Adrenal gland (tissue), 12 donors: ENCODE data around the gene LACTBL1. TPM values are rescaled to one million over a fixed set of nuclear protein-coding genes. Genes with fewer than 3 reads are reported as not detected.

Source experiments
- DNase-seq, 7 donors: peaks; one replicate each; pipeline ENCODE4 v3.0.0-alpha.2; 2019 to 2020
- H3K27ac ChIP-seq, 5 donors: fragments of 200-600 bp; sonication (generic) in 4 of 5; 1 replicate in 3 of 5; 2 replicates in 2 of 5; pipeline versions ENCODE4 v1.5.1 to v1.8.0; 2016 to 2020; ENCODE audit warnings: mild to moderate bottlenecking in 1 of 5
- H3K27me3 ChIP-seq: fragments of 200-600 bp; 2 replicates; pipeline ENCODE4 v1.8.0; 2021
- H3K36me3 ChIP-seq, 2 donors: fragments of 200-600 bp; replicated peaks in 1 of 2; 1 replicate in 1 of 2; 2 replicates in 1 of 2; pipeline versions ENCODE4 v1.5.1 to v1.8.0; 2018 to 2022
- H3K4me1 ChIP-seq, 2 donors: fragments of 200-600 bp; replicated peaks in 1 of 2; 1 replicate in 1 of 2; 2 replicates in 1 of 2; pipeline versions ENCODE4 v1.5.1 to v1.8.0; 2018 to 2021
- H3K4me3 ChIP-seq, 4 donors: fragments of 200-600 bp; sonication (generic) in 3 of 4; one replicate each; pipeline ENCODE4 v1.5.1; 2016 to 2018
- H3K9me3 ChIP-seq, 3 donors: fragments of 200-600 bp; sonication (generic) in 1 of 3; replicated peaks in 1 of 3; 1 replicate in 2 of 3; 2 replicates in 1 of 3; pipeline versions ENCODE4 v1.5.1 to v1.8.0; 2016 to 2021
- POLR2A ChIP-seq, 2 donors: fragments of 450-650 bp; IDR thresholded peaks; one replicate each; pipeline ENCODE4 v1.6.1; 2017; ENCODE audit warnings: antibody characterized with exemption in 2 of 2, mild to moderate bottlenecking in 2 of 2, moderate library complexity in 1 of 2
- WGBS, 4 donors: extraction: QIAGEN DNeasy Blood & Tissue Kit in 2 of 4; methylation state at CpG; one replicate each; pipeline versions ENCODE4 v1.1.5 to v1.1.7; 2013 to 2017; 5-methylcytosine and 5-hydroxymethylcytosine counted together
- intact Hi-C, 2 donors: fragments of 100-400 bp; cut with DNase I; formaldehyde crosslinking; loops; one replicate each; pipeline versions ENCODE4 v1.14.1 to v1.15.0; 2022 to 2023
- polyA plus RNA-seq, 3 donors: library from polyadenylated mRNA; stranded (reverse); fragments of 200-250 nt in 2 of 3; fragments of 350-450 nt in 1 of 3; fragmentation: Illumina TruSeq in 1 of 3; extraction: RNeasy Lipid Tissue Mini Kit (QIAGEN cat#74804) in 1 of 3; gene quantifications; one replicate each; pipeline ENCODE4 v1.2.3, GENCODE V29; 2013 to 2014
- total RNA-seq, 9 donors: library from RNA; depleted of rRNA in 4 of 9; stranded (reverse); fragments of >200 nt in 4 of 9; fragments of 120-200 nt in 1 of 9; fragmentation: NEBNext Ultra II Directional in 1 of 9; extraction: Animal tissue kit (Norgen Biotek cat#: 25700) in 1 of 9; gene quantifications; one replicate each; pipeline versions ENCODE4 v1.1.0 to v1.2.4, GENCODE V29; 2013 to 2023
- TF ChIP-seq, protein P1 (sequence below), 6 experiments: fragments of 450-650 bp in 4 of 6; fragments of 200-600 bp in 2 of 6; sonication (generic) in 1 of 6; IDR thresholded peaks; 1 replicate in 5 of 6; 2 replicates in 1 of 6; pipeline versions ENCODE4 v1.5.1 to v1.8.0; 2016 to 2021; ENCODE audit warnings: antibody characterized with exemption in 6 of 6, mild to moderate bottlenecking in 2 of 6, moderate library complexity in 1 of 6
- donor health status: healthy with polysubstance abuse.
- donor health status: Bipolar disorder and iron deficiency.
- donor health status: DM: yes; HTN: yes; CAD: no.
- donor health status: DM: no; HTN: no; CAD: no.
- donor health status: DM: no; HTN: no; CAD: no.
- donor health status: DM: yes; HTN: yes; CAD: no.

The LACTBL1 gene
- total and polyA plus RNA-seq, 12 donors, result not detected

DNA sequence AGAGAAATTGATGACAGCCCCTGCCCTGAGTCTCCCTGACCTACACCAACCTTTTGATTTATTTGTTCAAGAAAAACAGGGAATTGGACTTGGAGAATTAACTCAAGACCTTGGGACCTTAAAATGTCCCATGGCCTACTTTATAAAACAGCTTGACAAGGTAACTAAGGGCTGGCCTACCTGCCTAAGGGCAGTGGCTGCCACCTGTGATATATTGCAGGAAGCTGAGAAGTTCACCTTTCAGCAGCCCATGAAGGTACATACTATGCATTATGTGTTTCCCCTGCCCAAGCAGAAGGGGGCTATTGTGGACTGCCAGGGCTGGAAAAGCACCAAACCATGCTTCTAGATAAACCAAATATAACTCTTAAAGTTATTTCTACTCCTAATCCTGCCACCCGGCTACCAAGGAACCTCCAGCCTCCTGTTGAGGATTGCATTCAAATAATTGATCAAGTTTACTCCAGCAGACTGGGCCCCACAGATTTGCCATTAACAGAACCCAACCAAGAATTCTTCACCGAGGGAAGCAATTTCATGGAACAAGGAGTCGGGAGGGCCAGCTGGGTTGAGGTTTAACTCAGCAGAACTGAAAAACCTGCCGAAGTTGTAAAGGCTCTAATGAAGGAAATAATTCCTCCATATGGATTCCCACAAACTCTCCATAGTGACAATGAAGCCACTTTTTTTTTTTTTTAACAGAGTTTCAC is 28.2 kb downstream of the LACTBL1 start:
- intact Hi-C loops, result no loop called here
- Histone ChIP-seq H3K4me1 (no peaks in the 10 kb centered on the region), H3K9me3 (no peaks in the 10 kb centered on the region), H3K4me3 (no peak overlapping the region), H3K27ac (no peak overlapping the region), H3K36me3 (no peaks in the 10 kb centered on the region), H3K27me3 (peaks cover 7% of the 10 kb centered on the region)
- 81 to 91% (median 85%) methylated on average over 4 of the region's 4 CpGs for WGBS, 4 donors
- no peak for TF ChIP-seq POLR2A (IDR thresholded peaks at IDR 0.05)
- TF ChIP-seq, protein P1, sequence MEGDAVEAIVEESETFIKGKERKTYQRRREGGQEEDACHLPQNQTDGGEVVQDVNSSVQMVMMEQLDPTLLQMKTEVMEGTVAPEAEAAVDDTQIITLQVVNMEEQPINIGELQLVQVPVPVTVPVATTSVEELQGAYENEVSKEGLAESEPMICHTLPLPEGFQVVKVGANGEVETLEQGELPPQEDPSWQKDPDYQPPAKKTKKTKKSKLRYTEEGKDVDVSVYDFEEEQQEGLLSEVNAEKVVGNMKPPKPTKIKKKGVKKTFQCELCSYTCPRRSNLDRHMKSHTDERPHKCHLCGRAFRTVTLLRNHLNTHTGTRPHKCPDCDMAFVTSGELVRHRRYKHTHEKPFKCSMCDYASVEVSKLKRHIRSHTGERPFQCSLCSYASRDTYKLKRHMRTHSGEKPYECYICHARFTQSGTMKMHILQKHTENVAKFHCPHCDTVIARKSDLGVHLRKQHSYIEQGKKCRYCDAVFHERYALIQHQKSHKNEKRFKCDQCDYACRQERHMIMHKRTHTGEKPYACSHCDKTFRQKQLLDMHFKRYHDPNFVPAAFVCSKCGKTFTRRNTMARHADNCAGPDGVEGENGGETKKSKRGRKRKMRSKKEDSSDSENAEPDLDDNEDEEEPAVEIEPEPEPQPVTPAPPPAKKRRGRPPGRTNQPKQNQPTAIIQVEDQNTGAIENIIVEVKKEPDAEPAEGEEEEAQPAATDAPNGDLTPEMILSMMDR (IDR thresholded peaks at IDR 0.05), result no peak
- DNase-seq, result no peak

DNA sequence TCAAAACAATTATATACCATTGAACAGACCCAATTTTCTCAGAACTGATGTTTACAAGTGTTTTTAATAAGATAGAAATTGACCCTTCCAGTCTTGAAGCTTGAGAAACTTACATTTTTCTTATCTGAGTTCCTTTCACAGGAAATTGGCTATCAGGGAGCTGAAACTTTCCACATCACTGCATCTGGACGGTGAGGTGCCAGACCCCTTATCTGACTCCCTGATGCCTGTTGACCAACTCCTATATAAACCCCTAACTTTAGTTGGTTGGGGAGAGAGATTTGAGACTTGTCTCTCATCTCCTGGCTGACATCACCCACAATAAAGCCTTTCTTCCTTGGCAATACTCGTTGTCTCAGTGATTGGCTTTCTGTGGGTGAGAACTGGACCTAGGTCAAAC is 31.4 kb downstream of the LACTBL1 start:
- TF ChIP-seq, protein P1 (IDR thresholded peaks at IDR 0.05), result no peak
- no peak for TF ChIP-seq POLR2A (IDR thresholded peaks at IDR 0.05)
- intact Hi-C loops, result no loop called here
- H3K9me3 ChIP-seq, result no peaks in the 10 kb centered on the region
- H3K36me3 ChIP-seq, result no peaks in the 10 kb centered on the region
- H3K27ac ChIP-seq, result no peak overlapping the region
- no peak overlapping the region for H3K4me3 ChIP-seq
- 61 to 75% (median 66%) methylated on average over 2 of the region's 2 CpGs for WGBS, 4 donors
- H3K27me3 ChIP-seq, result no peaks in the 10 kb centered on the region
- no peaks in the 10 kb centered on the region for H3K4me1 ChIP-seq
- DNase-seq, result no peak

DNA sequence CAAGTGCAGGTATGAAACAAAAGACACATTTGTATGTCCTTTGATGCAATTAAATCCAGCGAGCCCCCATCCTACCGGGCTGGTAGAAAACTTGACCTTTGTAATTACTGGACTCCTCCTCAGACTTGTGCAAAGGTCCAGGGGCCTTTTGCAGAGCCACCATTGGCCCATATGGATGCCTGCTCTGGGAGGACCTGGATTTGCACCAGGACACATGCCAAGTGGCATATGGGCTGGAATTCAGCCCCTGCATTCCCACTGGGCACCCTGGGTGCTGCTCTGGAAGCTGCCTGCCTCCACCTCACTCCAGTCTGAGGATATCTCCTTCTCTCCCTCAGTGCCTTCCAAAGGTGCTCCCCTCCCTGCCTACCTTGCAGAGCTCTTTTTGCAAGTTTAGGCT is 36.0 kb downstream of the LACTBL1 start:
- Histone ChIP-seq H3K9me3 (no peaks in the 10 kb centered on the region), H3K4me3 (no peak overlapping the region), H3K27ac (no peak overlapping the region), H3K36me3 (no peaks in the 10 kb centered on the region), H3K27me3 (no peaks in the 10 kb centered on the region), H3K4me1 (no peaks in the 10 kb centered on the region)
- DNase-seq, result no peak
- TF ChIP-seq POLR2A (IDR thresholded peaks at IDR 0.05), result no peak
- TF ChIP-seq, protein P1 (IDR thresholded peaks at IDR 0.05), result no peak
- intact Hi-C loops, result no loop called here
- 36 to 100% (median 61%) methylated on average over 1 to 2 of the region's 2 CpGs for WGBS, 4 donors

DNA sequence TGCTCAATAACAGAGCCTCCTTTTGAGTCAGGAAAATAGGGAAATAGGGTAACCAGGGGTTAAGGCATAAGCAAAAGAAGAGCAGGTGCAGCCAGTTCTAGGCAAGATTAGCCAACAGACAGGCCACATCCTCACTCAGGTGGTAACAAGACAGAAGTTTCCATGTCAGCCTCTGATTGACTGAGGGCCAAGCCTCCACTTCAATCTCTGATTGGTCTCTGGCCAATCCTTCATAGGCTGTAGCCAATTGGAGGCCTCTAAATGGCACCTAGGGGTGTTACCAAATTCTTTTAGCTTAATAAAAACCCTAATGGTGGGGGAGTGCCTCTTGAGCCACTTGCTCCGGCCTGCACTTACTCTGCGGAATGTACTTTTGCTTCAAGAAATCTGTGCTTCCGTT is 37.2 kb downstream of the LACTBL1 start:
- 89 to 100% (median 96%) methylated on average over 3 of the region's 3 CpGs for WGBS, 4 donors
- Histone ChIP-seq H3K4me1 (no peaks in the 10 kb centered on the region), H3K27me3 (no peaks in the 10 kb centered on the region), H3K9me3 (no peaks in the 10 kb centered on the region), H3K4me3 (no peak overlapping the region), H3K27ac (no peak overlapping the region), H3K36me3 (no peaks in the 10 kb centered on the region)
- no peak for TF ChIP-seq POLR2A (IDR thresholded peaks at IDR 0.05)
- TF ChIP-seq, protein P1 (IDR thresholded peaks at IDR 0.05), result no peak
- intact Hi-C loops, result no loop called here
- no peak for DNase-seq
